ENCODE measurements around the gene FMN1.

The FMN1 gene

GRCh38 chr15:33104212-33104611 lies 90.3 kb downstream of the FMN1 start:
- TF ChIP-seq CTCF (IDR thresholded peaks at IDR 0.05; ENCODE audit: low read depth, low read length) = no peak
- no peak overlapping the region for H3K4me3 ChIP-seq (ENCODE audit: low read depth, low read length)

- no peak overlapping the region for H3K4me3 ChIP-seq (ENCODE audit: low read depth, low read length)
- TF ChIP-seq CTCF (IDR thresholded peaks at IDR 0.05; ENCODE audit: low read depth, low read length) = no peak
These were observed 93.5 kb downstream of the FMN1 start for GRCh38 chr15:33101036-33101435.

GRCh38 chr15:33100314-33100713 lies 94.2 kb downstream of the FMN1 start:
- no peak for TF ChIP-seq CTCF (IDR thresholded peaks at IDR 0.05; ENCODE audit: low read depth, low read length)
- no peak overlapping the region for H3K4me3 ChIP-seq (ENCODE audit: low read depth, low read length)

GRCh38 chr15:33099739-33100138 lies 94.8 kb downstream of the FMN1 start:
- no peak overlapping the region for H3K4me3 ChIP-seq (ENCODE audit: low read depth, low read length)
- TF ChIP-seq CTCF (IDR thresholded peaks at IDR 0.05; ENCODE audit: low read depth, low read length) = no peak

- TF ChIP-seq CTCF (IDR thresholded peaks at IDR 0.05; ENCODE audit: low read depth, low read length) = no peak
- no peak overlapping the region for H3K4me3 ChIP-seq (ENCODE audit: low read depth, low read length)
These were observed 95.3 kb downstream of the FMN1 start for GRCh38 chr15:33099213-33099612.

GRCh38 chr15:33098094-33099058 lies 96.1 kb downstream of the FMN1 start:
- H3K4me3 ChIP-seq (ENCODE audit: low read depth, low read length) = peak overlapping the region; percentile 26
- TF ChIP-seq CTCF (IDR thresholded peaks at IDR 0.05; ENCODE audit: low read depth, low read length) = no peak

GRCh38 chr15:33096134-33096533 lies 98.4 kb downstream of the FMN1 start:
- no peak overlapping the region for H3K4me3 ChIP-seq (ENCODE audit: low read depth, low read length)
- no peak for TF ChIP-seq CTCF (IDR thresholded peaks at IDR 0.05; ENCODE audit: low read depth, low read length)

Measured in WI38 (cell line).